ENCODE measurements around the gene BBS9.

BBS9 gene

DNA sequence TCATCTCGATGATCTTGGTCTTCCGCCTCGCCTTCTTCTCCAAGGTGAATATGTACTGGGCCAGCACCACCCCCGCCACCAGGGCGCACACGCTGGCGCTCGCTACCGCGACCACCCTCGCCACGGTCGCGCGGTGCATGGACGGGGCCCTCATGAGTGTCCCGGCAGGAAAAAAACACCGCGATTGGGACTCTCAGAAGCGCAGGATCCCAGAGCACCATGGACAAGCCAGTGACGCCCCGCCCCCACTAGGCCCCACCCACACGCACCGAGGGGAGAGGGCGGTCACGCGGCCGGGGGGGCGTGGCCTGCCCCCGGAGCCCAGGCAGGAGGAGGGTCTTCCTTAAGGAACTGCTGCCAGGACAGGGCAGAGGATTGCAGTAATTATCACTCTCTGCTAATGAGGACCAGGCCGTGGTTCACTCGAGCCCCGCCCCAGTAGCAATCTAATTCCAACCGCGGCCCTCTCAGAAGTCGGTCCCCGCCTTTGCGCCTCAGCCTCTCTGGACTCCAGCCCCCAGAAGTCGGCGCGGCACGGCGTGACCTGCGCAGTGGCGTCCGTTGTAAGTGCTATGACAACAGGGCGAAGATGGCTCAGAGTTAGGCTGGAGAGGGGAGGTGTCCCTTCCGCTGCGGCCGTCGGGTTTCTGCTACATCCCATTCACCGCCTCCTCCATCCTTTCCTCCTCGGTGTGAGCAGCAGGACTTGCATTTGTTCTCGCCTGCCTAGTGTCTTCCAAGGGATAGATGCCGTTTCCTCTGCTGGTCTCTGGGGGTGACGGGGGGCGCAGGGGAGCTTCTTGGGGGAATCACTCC lies at the start of gene BBS9:
BBS9 (plus strand) TSS at position 575 of the 816 bp plus-strand sequence. CDS start 16,689 bp downstream, outside the sequence.
- peak within 1 kb of the TSS; percentile 89 for H3K4me3 ChIP-seq (ENCODE audit: low read length)
- DNase-seq (ENCODE audit: low read depth) = peak; percentile 93
- TF ChIP-seq CTCF (conservative IDR thresholded peaks at IDR 0.05; ENCODE audit: low read length) = peak; percentile 18; the same call in 1 of the 2 replicates

DNA sequence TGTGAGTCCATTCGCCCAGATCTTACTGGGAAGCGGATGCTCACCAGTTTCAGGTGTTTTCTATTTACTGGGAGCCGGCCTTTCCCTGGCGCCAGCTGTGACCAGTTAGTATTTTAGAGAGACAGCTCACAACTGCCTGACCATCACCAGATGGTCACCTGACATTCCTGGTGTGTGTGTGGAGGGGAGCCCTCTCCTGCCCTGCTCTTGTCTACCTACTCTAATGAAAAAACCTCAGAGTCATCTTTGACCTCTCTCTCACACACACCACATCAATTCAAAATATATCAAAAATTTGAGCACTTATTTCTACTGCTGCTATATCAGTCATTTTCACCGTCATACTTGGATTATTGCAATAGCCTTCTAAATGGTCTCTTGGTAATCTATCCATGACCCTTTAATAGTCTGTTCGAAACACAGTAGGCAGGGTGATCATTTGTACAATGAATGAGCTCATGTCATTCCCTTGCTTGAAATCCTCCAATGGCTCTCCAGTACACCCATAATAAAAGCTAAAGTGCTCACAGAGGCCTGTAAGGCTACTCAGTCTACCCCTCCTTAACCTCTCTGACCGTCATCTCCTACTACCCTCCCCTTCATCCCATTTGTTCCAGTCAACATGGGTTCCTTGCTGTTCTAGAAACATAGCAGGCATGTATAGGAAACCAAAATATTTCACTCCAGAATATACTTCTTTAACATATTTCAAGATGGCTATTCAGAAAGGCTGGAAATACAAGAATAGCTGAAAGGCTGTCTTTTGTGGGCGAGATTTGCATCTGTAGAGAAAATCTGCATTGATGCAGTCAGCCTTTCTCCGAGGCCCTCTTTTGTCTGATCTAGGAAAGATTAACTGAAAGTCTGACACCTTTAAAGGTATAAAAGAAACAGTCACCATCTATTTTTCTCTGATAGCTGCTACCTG lies 49.3 kb upstream of the BBS9 start:
- DNase-seq (ENCODE audit: low read depth) = no peak
- TF ChIP-seq CTCF (conservative IDR thresholded peaks at IDR 0.05; ENCODE audit: low read length) = no peak
- H3K4me3 ChIP-seq (ENCODE audit: low read length) = no peak overlapping the region

- H3K4me3 ChIP-seq (ENCODE audit: low read length) = no peak overlapping the region
- no peak for TF ChIP-seq CTCF (conservative IDR thresholded peaks at IDR 0.05; ENCODE audit: low read length)
- no peak for DNase-seq (ENCODE audit: low read depth)
Measured at GRCh38 chr7:33087356-33087755, 42.0 kb upstream of the BBS9 start.

GRCh38 chr7:33087858-33088257 lies 41.5 kb upstream of the BBS9 start:
- no peak for TF ChIP-seq CTCF (conservative IDR thresholded peaks at IDR 0.05; ENCODE audit: low read length)
- no peak overlapping the region for H3K4me3 ChIP-seq (ENCODE audit: low read length)
- no peak for DNase-seq (ENCODE audit: low read depth)

- no peak for TF ChIP-seq CTCF (conservative IDR thresholded peaks at IDR 0.05; ENCODE audit: low read length)
- no peak overlapping the region for H3K4me3 ChIP-seq (ENCODE audit: low read length)
- no peak for DNase-seq (ENCODE audit: low read depth)
Measured at GRCh38 chr7:33089142-33089541, 40.2 kb upstream of the BBS9 start.

DNA sequence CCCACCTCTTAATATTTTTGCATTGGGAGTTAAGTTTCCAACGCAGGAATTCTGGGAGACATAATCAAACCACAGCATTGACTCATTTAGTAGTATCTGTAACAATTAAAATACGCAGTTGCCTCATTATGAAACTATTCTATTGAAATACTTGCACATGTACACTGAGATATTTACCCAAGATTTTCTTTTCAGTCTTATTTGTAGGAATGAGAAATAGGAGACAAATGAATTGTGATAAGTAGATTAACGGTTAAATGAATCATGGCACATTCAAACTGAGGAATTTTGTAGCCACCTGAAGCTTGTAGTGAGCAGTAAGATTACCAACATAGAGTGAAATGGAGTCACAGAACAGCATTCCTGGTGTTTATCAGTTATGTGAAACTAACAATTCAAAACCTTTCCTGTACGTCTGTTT lies 38.2 kb upstream of the BBS9 start:
- TF ChIP-seq CTCF (conservative IDR thresholded peaks at IDR 0.05; ENCODE audit: low read length) = no peak
- H3K4me3 ChIP-seq (ENCODE audit: low read length) = no peak overlapping the region
- peak; percentile 48 for DNase-seq (ENCODE audit: low read depth)

All from AG10803 (cell line).